ENCODE measurements around the gene GALNT9. TPM values are rescaled to one million over a fixed set of nuclear protein-coding genes. Genes with fewer than 3 reads are reported as not detected.

The GALNT9 gene
- polyA plus RNA-seq, 1 experiment = not detected

GRCh38 chr12:132322206-132323132 is 6.9 kb downstream of the GALNT9 start:
- CTCF ChIA-PET = interaction anchor here (1.1 kb wide), 1 partner anchor 39 kb away, joined by 3 read pairs; no protein-coding TSS in a partner anchor
- no peak for DNase-seq (ENCODE audit: low read depth)
- peaks cover 6% of the 10 kb centered on the region for H3K27me3 ChIP-seq (ENCODE audit: control insufficient read depth, insufficient read depth, low read length)
- no peak for TF ChIP-seq CTCF (IDR thresholded peaks at IDR 0.05; ENCODE audit: insufficient read depth, low read depth, low read length)
- H3K4me3 ChIP-seq (ENCODE audit: low read depth, low read length) = no peak overlapping the region
- POLR2A ChIA-PET = no interaction called here
- no peaks in the 10 kb centered on the region for H3K36me3 ChIP-seq (ENCODE audit: control insufficient read depth, insufficient read depth, low read length)

GRCh38 chr12:132321321-132322118 is 7.9 kb downstream of the GALNT9 start:
- TF ChIP-seq CTCF (IDR thresholded peaks at IDR 0.05; ENCODE audit: insufficient read depth, low read depth, low read length) = no peak

GRCh38 chr12:132320767-132321211 is 8.6 kb downstream of the GALNT9 start:
- no peak for DNase-seq (ENCODE audit: low read depth)
- Histone ChIP-seq H3K4me3 (ENCODE audit: low read depth, low read length) (no peak overlapping the region), H3K36me3 (ENCODE audit: control insufficient read depth, insufficient read depth, low read length) (no peaks in the 10 kb centered on the region), H3K27me3 (ENCODE audit: control insufficient read depth, insufficient read depth, low read length) (peaks cover 6% of the 10 kb centered on the region)
- ChIA-PET CTCF (no interaction called here), POLR2A (no interaction called here)
- TF ChIP-seq CTCF (IDR thresholded peaks at IDR 0.05; ENCODE audit: insufficient read depth, low read depth, low read length) = no peak

More at GRCh38 chr12:132321321-132322118, 7.9 kb downstream of the GALNT9 start:
- POLR2A ChIA-PET = no interaction called here
- Histone ChIP-seq H3K36me3 (ENCODE audit: control insufficient read depth, insufficient read depth, low read length) (no peaks in the 10 kb centered on the region), H3K27me3 (ENCODE audit: control insufficient read depth, insufficient read depth, low read length) (peaks cover 6% of the 10 kb centered on the region), H3K4me3 (ENCODE audit: low read depth, low read length) (no peak overlapping the region)
- CTCF ChIA-PET = interaction anchor here (1.1 kb wide), 1 partner anchor 38 kb away, joined by 3 read pairs; no protein-coding TSS in a partner anchor
- no peak for DNase-seq (ENCODE audit: low read depth)

- no peak overlapping the region for H3K4me3 ChIP-seq (ENCODE audit: low read depth, low read length)
- TF ChIP-seq CTCF (IDR thresholded peaks at IDR 0.05; ENCODE audit: insufficient read depth, low read depth, low read length) = no peak
- POLR2A ChIA-PET = no interaction called here
These were observed 9.3 kb downstream of the GALNT9 start for GRCh38 chr12:132319991-132320570.

More at GRCh38 chr12:132319991-132320570, 9.3 kb downstream of the GALNT9 start:
- Histone ChIP-seq H3K27me3 (ENCODE audit: control insufficient read depth, insufficient read depth, low read length) (peaks cover 6% of the 10 kb centered on the region), H3K36me3 (ENCODE audit: control insufficient read depth, insufficient read depth, low read length) (no peaks in the 10 kb centered on the region)
- DNase-seq (ENCODE audit: low read depth) = no peak
- CTCF ChIA-PET = no interaction called here

Measured in BJ (cell line).